A549 treated with ZK216348 at 1 μM for 4 hours (cell line): ENCODE data around the gene FBXW8. TPM values are rescaled to one million over a fixed set of nuclear protein-coding genes. Genes with fewer than 3 reads are reported as not detected.

Experiments used
- total RNA-seq: library from RNA; stranded (reverse); fragments of 200-300 nt; extraction: Qiagen RNA extraction; gene quantifications from 5 replicates; pipeline ENCODE4 v1.2.3, GENCODE V29; 2022; ENCODE audit warnings: low read depth

FBXW8 gene
- total RNA-seq: 4.7 to 7.8 TPM (median 6.8 TPM) in 5 replicates

DNA sequence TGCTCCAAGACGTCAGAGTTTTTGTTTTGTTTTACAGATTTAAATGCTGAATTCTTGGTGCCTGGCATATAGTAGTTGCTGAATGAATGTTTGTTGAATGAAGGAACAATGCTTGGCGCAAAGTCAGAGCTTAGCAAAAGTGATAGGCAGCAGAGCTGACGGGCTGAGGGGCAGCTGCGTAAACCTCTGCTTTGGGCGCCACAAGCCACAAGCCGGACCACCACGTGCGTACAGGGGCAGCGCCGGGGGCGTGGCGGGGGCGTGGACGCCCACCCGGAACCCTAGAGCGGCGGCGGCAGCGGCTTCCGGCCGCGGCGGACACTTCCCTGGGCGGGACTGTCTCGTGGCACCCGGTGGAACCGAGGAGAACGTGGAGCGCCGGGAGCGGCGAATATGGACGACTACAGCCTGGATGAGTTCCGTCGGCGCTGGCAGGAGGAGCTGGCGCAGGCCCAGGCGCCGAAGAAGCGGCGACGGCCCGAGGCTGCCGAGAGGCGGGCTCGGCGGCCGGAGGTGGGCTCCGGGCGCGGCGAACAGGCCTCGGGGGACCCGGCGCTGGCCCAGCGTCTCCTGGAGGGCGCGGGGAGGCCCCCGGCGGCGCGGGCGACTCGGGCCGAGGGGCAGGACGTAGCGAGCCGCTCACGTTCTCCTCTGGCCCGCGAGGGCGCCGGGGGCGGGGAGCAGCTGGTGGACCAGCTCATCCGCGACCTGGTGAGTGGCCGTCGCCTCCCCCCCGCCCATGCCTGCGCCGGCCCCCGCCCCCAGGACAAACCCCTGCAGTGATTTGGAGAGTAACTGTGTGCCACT, at the start of gene FBXW8:
FBXW8 (plus strand) TSS at position 306 of the 807 bp plus-strand sequence; CDS start at position 394, 88 bp downstream.

GRCh38 chr12:116881325-116881876, 29.3 kb upstream of the FBXW8 start, which contains the start of gene HRK:
HRK (minus strand) TSS chr12:116881441; CDS start chr12:116881307, 134 bp downstream.

Other genes starting within 250 kb of the FBXW8 start
- 16.3 to 29.2 TPM (median 22.1 TPM) in 5 replicates for gene SPRING1, start 172.9 kb upstream of the FBXW8 start, total RNA-seq
- 1.2 to 3.3 TPM (median 2.8 TPM) in 5 replicates for gene RNFT2, start 172.6 kb upstream of the FBXW8 start, total RNA-seq
- 0.80 to 1.1 TPM (median 0.94 TPM) in 5 replicates for gene HRK, start 29.5 kb upstream of the FBXW8 start, total RNA-seq
- gene TESC, start 188.5 kb downstream of the FBXW8 start, total RNA-seq: 95.8 to 155 TPM (median 141 TPM) in 5 replicates